Fibroblast of lung (primary cell): Measurements from ENCODE around the gene BANF2. TPM values are rescaled to one million over a fixed set of nuclear protein-coding genes. Genes with fewer than 3 reads are reported as not detected.

Experiments used
- DNase-seq, 2 donors: peaks; one replicate each; pipeline versions ENCODE4 v3.0.0 to v3.0.0-alpha.2; 2010; ENCODE audit warnings: low read depth in 2 of 2
- H2AFZ ChIP-seq: 2 replicates; pipeline ENCODE4 v1.5.1; 2012; ENCODE audit warnings: low read length, control low read depth, inconsistent platforms
- H3K27ac ChIP-seq: 2 replicates; pipeline ENCODE4 v1.5.1; 2011; ENCODE audit warnings: low read length, control low read depth; ENCODE audit not compliant: insufficient read depth
- H3K27me3 ChIP-seq: 2 replicates; pipeline ENCODE4 v1.5.1; 2011; ENCODE audit warnings: mild to moderate bottlenecking, low read length; ENCODE audit not compliant: control insufficient read depth, insufficient read depth
- H3K36me3 ChIP-seq: 2 replicates; pipeline ENCODE4 v1.5.1; 2011; ENCODE audit warnings: low read length; ENCODE audit not compliant: control insufficient read depth, insufficient read depth
- H3K4me1 ChIP-seq: 2 replicates; pipeline ENCODE4 v1.5.1; 2011; ENCODE audit warnings: low read length; ENCODE audit not compliant: control insufficient read depth, insufficient read depth; ENCODE audit errors: extremely low read depth
- H3K4me2 ChIP-seq: 2 replicates; pipeline ENCODE4 v1.5.1; 2011; ENCODE audit warnings: low read length, control low read depth; ENCODE audit not compliant: insufficient read depth; ENCODE audit errors: extremely low read depth
- H3K4me3 ChIP-seq, 4 experiments: fragments of 200-600 bp in 1 of 4; sonication (generic) in 1 of 4; replicated peaks in 1 of 4; 2 replicates each; pipeline ENCODE4 v1.5.1; 2011 to 2016; ENCODE audit warnings: low read length in 4 of 4, low read depth in 3 of 4, mild to moderate bottlenecking in 3 of 4, control low read depth in 2 of 4, inconsistent platforms in 1 of 4, mixed read lengths in 1 of 4; ENCODE audit not compliant: insufficient read depth in 1 of 4; ENCODE audit errors: control extremely low read depth in 1 of 4
- H3K79me2 ChIP-seq: 2 replicates; pipeline ENCODE4 v1.5.1; 2012; ENCODE audit warnings: mild to moderate bottlenecking, low read length, inconsistent platforms; ENCODE audit not compliant: control insufficient read depth, insufficient read depth
- H3K9ac ChIP-seq: 2 replicates; pipeline ENCODE4 v1.5.1; 2011; ENCODE audit warnings: mild to moderate bottlenecking, low read length, control low read depth; ENCODE audit not compliant: insufficient read depth
- H3K9me3 ChIP-seq: 2 replicates; pipeline ENCODE4 v1.5.1; 2012; ENCODE audit warnings: low read depth, low read length; ENCODE audit not compliant: control insufficient read depth, insufficient read depth
- H4K20me1 ChIP-seq: 2 replicates; pipeline ENCODE4 v1.5.1; 2011; ENCODE audit warnings: low read length; ENCODE audit not compliant: control insufficient read depth, insufficient read depth; ENCODE audit errors: extremely low read depth
- CTCF ChIP-seq, 2 donors: IDR thresholded peaks in 1 of 2; conservative IDR thresholded peaks in 1 of 2; 1 replicate in 1 of 2; 2 replicates in 1 of 2; pipeline ENCODE4 v1.5.1; 2011 to 2012; ENCODE audit warnings: low read length in 2 of 2, control low read depth in 1 of 2, inconsistent platforms in 1 of 2, low read depth in 1 of 2, mild to moderate bottlenecking in 1 of 2
- EZH2 ChIP-seq: IDR thresholded peaks from 2 replicates; pipeline ENCODE4 v1.5.1; 2012; ENCODE audit warnings: low read length, control low read depth, mild to moderate bottlenecking; ENCODE audit errors: missing control alignments
- polyA plus RNA-seq, 2 donors: library from polyadenylated mRNA; depleted of rRNA in 1 of 2; stranded (reverse) in 1 of 2; unstranded in 1 of 2; fragments of >200 nt; gene quantifications; 2 replicates each; pipeline ENCODE4 v1.2.1, GENCODE V29; 2011 to 2012; ENCODE audit warnings: missing spikeins in 1 of 2
- total RNA-seq: library from RNA; depleted of rRNA; stranded (reverse); fragments of >200 nt; gene quantifications from 2 replicates; pipeline ENCODE4 v1.2.1, GENCODE V29; 2014

Gene BANF2
- total and polyA plus RNA-seq, 2 donors (not counting 1 experiment from before 2014, with no cell fraction given) = not detected

- Histone ChIP-seq H2AFZ (no peak overlapping the region), H3K4me1 (peaks cover 25% of the 10 kb centered on the region), H3K9ac (no peak overlapping the region), H3K4me2 (peak overlapping the region; percentile 48), H3K79me2 (peaks cover 81% of the 10 kb centered on the region), H3K36me3 (peaks cover 14% of the 10 kb centered on the region), H3K9me3 (no peaks in the 10 kb centered on the region), H3K27me3 (no peaks in the 10 kb centered on the region), H3K4me3 (no peak overlapping the region), H4K20me1 (peaks cover 8% of the 10 kb centered on the region), H3K27ac (peak overlapping the region; percentile 61)
- TF ChIP-seq CTCF (conservative IDR thresholded peaks at IDR 0.05 in 1 of 2, IDR thresholded peaks at IDR 0.05 in 1 of 2; ENCODE audit: low read depth in 1 of 2, low read length in 2 of 2) = no peak
- no peak for TF ChIP-seq EZH2
- DNase-seq = peak; percentile 46 to 59
Measured at GRCh38 chr20:17662333-17663039, 37.3 kb upstream of the BANF2 start.

- Histone ChIP-seq H3K4me3 (no peak overlapping the region), H3K9ac (no peak overlapping the region), H3K4me2 (peak overlapping the region; percentile 48), H3K79me2 (peaks cover 81% of the 10 kb centered on the region), H4K20me1 (peaks cover 7% of the 10 kb centered on the region), H3K9me3 (no peaks in the 10 kb centered on the region), H2AFZ (no peak overlapping the region), H3K27ac (peak overlapping the region; percentile 61), H3K4me1 (peaks cover 25% of the 10 kb centered on the region), H3K27me3 (no peaks in the 10 kb centered on the region), H3K36me3 (peaks cover 12% of the 10 kb centered on the region)
- no peak for TF ChIP-seq CTCF (conservative IDR thresholded peaks at IDR 0.05 in 1 of 2, IDR thresholded peaks at IDR 0.05 in 1 of 2; ENCODE audit: low read depth in 1 of 2, low read length in 2 of 2)
- TF ChIP-seq EZH2 = no peak
- no peak for DNase-seq
Measured at GRCh38 chr20:17663040-17663399, 36.7 kb upstream of the BANF2 start.

- Histone ChIP-seq H3K4me3 (no peak overlapping the region), H3K27ac (peak overlapping the region; percentile 61), H3K27me3 (no peaks in the 10 kb centered on the region), H2AFZ (no peak overlapping the region), H3K79me2 (peaks cover 81% of the 10 kb centered on the region), H4K20me1 (peaks cover 5% of the 10 kb centered on the region), H3K9me3 (no peaks in the 10 kb centered on the region), H3K4me2 (peak overlapping the region; percentile 32), H3K9ac (no peak overlapping the region), H3K36me3 (peaks cover 7% of the 10 kb centered on the region), H3K4me1 (peaks cover 28% of the 10 kb centered on the region)
- no peak for TF ChIP-seq CTCF (conservative IDR thresholded peaks at IDR 0.05 in 1 of 2, IDR thresholded peaks at IDR 0.05 in 1 of 2; ENCODE audit: low read depth in 1 of 2, low read length in 2 of 2)
- peak in 1 of 2 donors; percentile 59 for DNase-seq
Measured at GRCh38 chr20:17663486-17663885, 36.3 kb upstream of the BANF2 start.
